Glutamatergic neuron (in vitro differentiated cells): ENCODE measurements around the gene DYNC2H1. TPM values are rescaled to one million over a fixed set of nuclear protein-coding genes. Genes with fewer than 3 reads are reported as not detected.

ENCODE experiments used
- DNase-seq: peaks from one replicate; pipeline ENCODE4 v3.0.0; 2022
- H3K27ac Mint-ChIP-seq: one replicate; pipeline ENCODE4 v1.8.0; 2020; ENCODE audit warnings: mild to moderate bottlenecking, mixed read lengths, inconsistent platforms; ENCODE audit not compliant: unreplicated experiment
- H3K27me3 Mint-ChIP-seq: one replicate; pipeline ENCODE4 v1.8.0; 2020; ENCODE audit warnings: mild to moderate bottlenecking, moderate library complexity, mixed read lengths, inconsistent platforms; ENCODE audit not compliant: unreplicated experiment
- H3K36me3 Mint-ChIP-seq: one replicate; pipeline ENCODE4 v1.8.0; 2020; ENCODE audit warnings: mild to moderate bottlenecking, mixed read lengths, inconsistent platforms; ENCODE audit not compliant: unreplicated experiment
- H3K4me1 Mint-ChIP-seq: one replicate; pipeline ENCODE4 v1.8.0; 2020; ENCODE audit warnings: mild to moderate bottlenecking, low read depth, mixed read lengths, inconsistent platforms; ENCODE audit not compliant: unreplicated experiment
- H3K4me3 Mint-ChIP-seq: one replicate; pipeline ENCODE4 v1.8.0; 2020; ENCODE audit warnings: mild to moderate bottlenecking, mixed read lengths, inconsistent platforms; ENCODE audit not compliant: unreplicated experiment
- H3K9me3 Mint-ChIP-seq: one replicate; pipeline ENCODE4 v1.8.0; 2020; ENCODE audit warnings: mild to moderate bottlenecking, moderate library complexity, mixed read lengths, inconsistent platforms; ENCODE audit not compliant: unreplicated experiment
- CTCF ChIP-seq: fragments of 200-600 bp; sonication (generic); IDR thresholded peaks from one replicate; pipeline ENCODE4 v1.5.0; 2021; ENCODE audit not compliant: partially characterized antibody, unreplicated experiment
- total RNA-seq: library from RNA; stranded (reverse); fragmentation: NEBNext Ultra II Directional; extraction: Animal tissue kit (Norgen Biotek cat#: 25700); gene quantifications from one replicate; pipeline ENCODE4 v1.2.1, GENCODE V29; 2021; ENCODE audit not compliant: unreplicated experiment

DYNC2H1 gene
- total RNA-seq, 1 donor from 2014 or later: 9.7 TPM

- Mint-ChIP-seq H3K27ac (no peak overlapping the region), H3K9me3 (no peaks in the 10 kb centered on the region), H3K36me3 (no peaks in the 10 kb centered on the region), H3K4me3 (no peak overlapping the region), H3K4me1 (peaks cover 2% of the 10 kb centered on the region), H3K27me3 (no peaks in the 10 kb centered on the region)
- DNase-seq: no peak
- no peak for TF ChIP-seq CTCF
Measured at GRCh38 chr11:103228807-103229206, 119.6 kb downstream of the DYNC2H1 start.

GRCh38 chr11:103234974-103235373, 125.7 kb downstream of the DYNC2H1 start:
- H3K36me3 Mint-ChIP-seq: no peaks in the 10 kb centered on the region
- H3K27ac Mint-ChIP-seq: no peak overlapping the region
- DNase-seq: no peak
- H3K27me3 Mint-ChIP-seq: no peaks in the 10 kb centered on the region
- no peaks in the 10 kb centered on the region for H3K4me1 Mint-ChIP-seq
- no peak overlapping the region for H3K4me3 Mint-ChIP-seq
- no peaks in the 10 kb centered on the region for H3K9me3 Mint-ChIP-seq
- no peak for TF ChIP-seq CTCF

- H3K36me3 Mint-ChIP-seq: no peaks in the 10 kb centered on the region
- H3K27me3 Mint-ChIP-seq: no peaks in the 10 kb centered on the region
- H3K27ac Mint-ChIP-seq: no peak overlapping the region
- TF ChIP-seq CTCF: no peak
- H3K4me1 Mint-ChIP-seq: no peaks in the 10 kb centered on the region
- no peak for DNase-seq
- no peak overlapping the region for H3K4me3 Mint-ChIP-seq
- H3K9me3 Mint-ChIP-seq: peaks cover 2% of the 10 kb centered on the region
Measured at GRCh38 chr11:103241574-103241973, 132.3 kb downstream of the DYNC2H1 start.

- DNase-seq: no peak
- H3K27me3 Mint-ChIP-seq: no peaks in the 10 kb centered on the region
- no peak overlapping the region for H3K4me3 Mint-ChIP-seq
- no peaks in the 10 kb centered on the region for H3K36me3 Mint-ChIP-seq
- H3K4me1 Mint-ChIP-seq: no peaks in the 10 kb centered on the region
- H3K9me3 Mint-ChIP-seq: no peaks in the 10 kb centered on the region
- TF ChIP-seq CTCF: no peak
- no peak overlapping the region for H3K27ac Mint-ChIP-seq
Measured at GRCh38 chr11:103254123-103254522, 144.9 kb downstream of the DYNC2H1 start.

- Mint-ChIP-seq H3K4me3 (no peak overlapping the region), H3K27ac (no peak overlapping the region), H3K4me1 (no peaks in the 10 kb centered on the region), H3K36me3 (no peaks in the 10 kb centered on the region), H3K27me3 (no peaks in the 10 kb centered on the region), H3K9me3 (no peaks in the 10 kb centered on the region)
- DNase-seq: no peak
- no peak for TF ChIP-seq CTCF
Measured at GRCh38 chr11:103257360-103257759, 148.1 kb downstream of the DYNC2H1 start.
